Measurements from ENCODE around the gene ZFHX2.

- TF ChIP-seq CTCF (IDR thresholded peaks at IDR 0.05; ENCODE audit: low read length) (no peak), EZH2 (optimal IDR thresholded peaks at IDR 0.05; ENCODE audit: low read depth, low read length) (no peak), EZH2phosphoT487 (IDR thresholded peaks at IDR 0.05; ENCODE audit: low read length) (no peak)
These were observed 28.8 kb downstream of the ZFHX2 start for GRCh38 chr14:23522643-23523198.

Measured in MM.1S (cell line).